GM18909 (cell line): ENCODE results near the gene RILPL1.
"Not testable (repeated sequence)": the region's sequence is repeated elsewhere in the genome, so short reads cannot be mapped to it uniquely, and the experiment has no call there.

Source experiments
- ATAC-seq: cut with Tn5 transposase; IDR thresholded peaks from one replicate; pipeline ENCODE4 v1.9.1; 2021; ENCODE audit warnings: mild to moderate bottlenecking; ENCODE audit not compliant: unreplicated experiment, poor library complexity

Gene RILPL1

DNA sequence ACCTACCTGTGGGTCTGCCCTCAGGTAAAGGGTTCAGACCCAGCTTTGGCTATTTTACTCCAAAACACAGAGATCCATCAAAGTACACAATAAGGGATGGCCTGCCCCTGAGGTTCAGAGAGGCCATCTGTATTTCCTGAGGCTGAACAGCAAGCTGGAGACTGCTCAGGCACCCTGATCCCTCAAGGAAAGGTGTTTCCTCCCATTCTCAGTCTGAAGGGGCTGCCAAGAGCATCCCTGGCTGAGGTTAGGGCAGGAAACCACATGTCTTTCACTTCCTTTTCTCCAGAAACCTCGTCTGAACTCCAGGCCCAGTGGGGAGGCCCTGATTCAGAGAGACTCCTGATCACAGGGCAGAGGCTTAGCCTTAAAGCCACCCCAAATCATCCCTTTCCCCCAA, 1.5 kb downstream of the RILPL1 start:
- ATAC-seq: no peak

DNA sequence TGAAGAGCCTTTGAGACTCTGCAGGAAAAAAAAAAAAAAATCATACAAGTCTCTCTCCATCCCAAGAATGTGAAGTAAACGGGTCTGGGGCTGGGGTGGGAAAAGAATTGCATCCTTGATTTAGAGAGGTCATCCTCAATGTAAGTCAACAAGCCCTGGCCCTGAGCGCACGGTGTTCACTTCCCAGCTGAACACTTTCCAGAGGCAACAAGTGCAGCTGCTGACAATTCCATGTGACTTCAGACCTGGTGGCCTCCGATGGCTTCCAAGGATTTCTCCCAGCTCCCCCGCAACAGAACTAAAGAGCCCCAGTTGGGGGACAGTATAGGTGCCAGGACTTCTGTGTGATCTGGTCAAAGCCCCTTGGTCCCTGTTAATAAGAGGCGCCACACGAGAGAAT, 2.4 kb downstream of the RILPL1 start:
- no peak for ATAC-seq

DNA sequence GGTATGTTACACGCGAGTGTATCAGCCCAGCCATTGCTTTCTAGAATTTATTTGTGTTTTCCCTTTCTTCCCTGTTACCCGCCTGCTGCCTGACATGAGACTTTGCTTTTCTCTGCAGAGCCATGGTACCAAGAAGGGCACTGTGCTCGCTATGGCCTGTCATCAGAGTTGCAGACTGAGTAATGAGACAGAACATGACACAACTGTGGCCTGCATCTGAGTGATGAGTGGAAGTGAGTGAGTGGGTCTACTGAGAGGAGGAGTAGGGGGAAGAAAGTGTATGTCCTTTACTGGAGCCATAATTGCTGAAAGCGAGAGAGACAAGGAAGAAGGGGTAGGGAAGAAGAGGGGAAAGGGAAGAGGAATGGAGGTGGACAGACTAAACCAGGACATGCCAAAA, 2.9 kb downstream of the RILPL1 start:
- no peak for ATAC-seq

DNA sequence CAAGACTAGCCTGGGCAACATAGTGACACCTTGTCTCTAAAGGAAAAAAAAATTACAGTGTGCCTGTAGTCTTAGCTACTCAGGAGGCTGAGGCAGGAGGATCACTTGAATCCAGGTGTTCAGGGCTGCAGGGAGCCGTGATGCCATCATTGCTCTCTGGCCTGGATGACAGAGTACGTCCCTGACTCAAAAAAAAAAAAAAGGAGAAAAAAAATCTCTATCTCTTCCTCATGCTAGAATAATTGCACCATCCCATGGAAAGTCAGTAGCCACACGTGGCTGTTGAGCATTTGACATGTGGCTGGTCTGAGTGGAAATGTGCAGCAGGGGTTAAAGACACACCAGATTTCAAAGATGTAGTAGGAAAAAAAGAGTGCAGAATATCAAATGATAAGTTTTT, 3.8 kb downstream of the RILPL1 start:
- ATAC-seq: no peak

DNA sequence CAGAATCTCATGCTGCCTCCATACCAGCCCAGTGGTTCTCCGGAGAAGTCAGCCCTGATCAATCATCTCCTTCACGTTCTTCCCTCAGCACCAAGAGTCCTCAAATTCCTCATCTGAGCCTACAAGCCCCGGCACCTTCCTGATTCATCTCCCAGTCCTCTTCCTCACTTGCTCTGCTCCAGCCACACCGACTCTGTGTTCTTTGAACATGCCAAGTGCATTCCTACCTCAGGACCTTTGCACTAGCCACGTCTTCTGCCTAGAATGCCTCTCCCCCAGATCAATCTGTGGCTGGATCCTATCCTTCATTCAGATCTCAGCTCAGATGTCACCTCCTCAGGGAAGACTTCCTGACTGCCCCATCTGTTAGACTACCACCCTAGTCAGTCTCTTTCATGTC, 4.7 kb downstream of the RILPL1 start:
- no peak for ATAC-seq

DNA sequence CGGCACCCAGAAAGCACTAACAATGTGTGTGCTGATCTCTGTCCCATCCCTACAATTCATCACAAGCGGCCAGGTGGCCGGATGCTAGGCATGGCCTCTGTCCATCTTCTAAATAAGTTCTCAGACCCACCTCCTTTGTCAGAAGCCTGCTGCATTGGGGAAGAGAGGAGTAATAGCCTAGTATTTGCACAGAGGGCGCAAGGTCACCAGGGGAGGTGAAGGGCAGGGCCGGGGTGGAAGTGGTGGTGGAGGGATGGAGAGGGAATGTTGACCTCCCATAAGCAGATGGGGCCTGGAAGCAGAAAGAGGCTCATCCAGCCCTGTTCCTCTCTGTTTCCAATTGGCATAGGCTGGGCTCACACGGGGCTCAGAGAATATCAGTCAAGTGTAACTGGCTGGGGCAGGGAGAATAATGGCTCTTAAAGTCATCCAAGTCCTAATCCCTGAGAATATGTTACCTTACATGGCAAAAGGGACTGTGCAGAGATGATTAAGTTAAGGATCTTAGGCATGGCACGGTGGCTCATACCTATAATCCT, 6.9 kb downstream of the RILPL1 start:
- ATAC-seq: no peak

DNA sequence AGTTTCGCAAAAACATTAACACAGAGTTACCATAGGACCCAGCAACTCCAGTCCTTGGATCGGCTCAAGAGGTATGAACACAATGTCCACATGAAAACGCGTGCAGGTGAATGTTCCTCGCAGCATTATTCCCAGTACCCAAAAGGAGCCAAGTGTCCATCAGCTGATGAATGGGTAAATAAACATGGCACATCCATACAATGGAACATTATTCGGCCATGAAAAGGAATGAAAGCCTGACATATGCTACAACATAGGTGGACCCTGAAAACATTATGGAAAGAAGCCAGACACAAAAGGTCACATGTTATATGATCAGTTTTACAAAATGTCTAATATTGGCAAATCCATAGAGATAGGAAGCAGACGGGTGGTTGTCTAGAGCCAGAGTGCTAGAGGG, 9.1 kb downstream of the RILPL1 start:
- ATAC-seq: no peak

DNA sequence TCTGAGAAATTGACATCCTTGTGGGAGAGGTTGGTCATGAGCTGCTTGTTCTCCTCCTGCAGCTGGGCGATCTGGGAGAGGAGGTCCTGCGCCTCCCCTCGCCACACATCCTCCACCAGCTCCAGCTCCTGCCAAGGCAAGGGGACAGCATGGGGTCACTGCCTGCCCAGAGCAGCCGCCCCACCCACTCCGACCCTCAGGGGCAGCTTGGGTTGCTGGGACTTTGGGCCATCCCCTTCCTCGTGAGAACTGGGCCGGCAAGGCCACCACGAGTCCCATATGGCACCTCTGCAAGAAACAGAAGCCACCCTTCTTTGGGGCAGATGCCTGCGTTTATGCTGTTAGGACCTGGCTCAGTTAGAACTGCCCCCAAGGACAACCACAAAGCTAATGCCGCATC, 10.0 kb downstream of the RILPL1 start:
- no peak for ATAC-seq

DNA sequence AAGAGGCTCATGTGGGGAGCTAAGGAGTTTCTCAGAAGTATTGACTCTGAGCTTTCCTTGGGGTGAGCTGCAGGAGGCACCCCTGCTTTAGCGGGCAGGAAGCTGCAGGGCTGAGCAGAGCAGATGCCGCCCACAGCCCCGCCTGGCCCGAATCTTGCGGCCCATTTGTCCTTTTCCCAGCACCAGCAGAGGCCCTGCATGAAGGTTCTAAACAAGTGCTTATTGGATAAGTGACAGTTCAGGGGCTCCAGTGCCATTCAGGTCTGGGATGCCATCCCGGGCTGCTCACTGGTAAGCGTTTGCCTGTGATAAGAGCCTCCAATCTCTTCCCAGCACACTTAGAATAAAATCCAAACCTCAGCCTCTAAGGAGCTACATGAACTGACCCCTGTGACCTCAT, 11.4 kb downstream of the RILPL1 start:
- ATAC-seq: no peak

DNA sequence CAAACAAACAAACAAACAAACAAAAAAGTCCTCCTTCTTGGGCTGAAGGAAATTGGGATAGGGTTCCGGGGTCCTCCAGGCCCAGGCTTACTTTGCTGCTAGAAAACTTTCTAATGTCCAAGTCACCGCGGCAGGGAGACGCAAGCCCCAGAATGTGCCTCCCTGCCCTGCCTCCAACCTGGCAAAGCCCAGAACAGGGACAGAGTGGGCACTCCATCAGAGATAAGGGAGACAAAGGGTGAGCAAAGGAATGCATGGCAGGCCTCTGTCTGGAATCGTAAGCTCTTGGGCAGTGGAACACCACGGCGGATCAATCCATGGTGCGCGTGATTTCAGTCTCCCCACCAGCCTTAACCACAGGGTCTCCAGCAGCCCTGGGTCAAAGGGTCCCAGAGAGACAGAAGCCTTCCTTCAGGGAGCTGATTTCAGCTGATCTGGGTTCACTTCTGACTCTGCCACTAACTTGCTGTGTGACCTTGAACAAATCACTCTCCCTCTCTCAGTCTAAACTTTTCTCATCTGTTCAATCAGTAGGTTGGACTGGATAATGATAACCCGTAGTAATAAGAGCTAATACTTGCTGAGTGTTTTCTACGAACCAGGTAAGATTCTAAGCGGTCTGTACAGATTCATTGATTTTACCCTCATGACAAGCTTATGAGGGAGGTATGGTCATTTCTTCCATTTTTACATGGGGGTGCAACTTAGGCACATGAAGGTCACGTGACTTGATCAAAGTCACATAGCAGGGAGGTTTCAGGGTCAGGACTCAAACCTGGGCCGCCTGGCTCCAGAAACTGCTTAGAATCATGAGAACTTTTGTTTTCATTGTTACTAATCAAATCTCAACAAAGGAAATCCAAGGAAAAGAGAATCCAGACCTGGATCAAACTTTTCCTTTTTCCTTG, 12.7 kb downstream of the RILPL1 start:
- no peak for ATAC-seq

DNA sequence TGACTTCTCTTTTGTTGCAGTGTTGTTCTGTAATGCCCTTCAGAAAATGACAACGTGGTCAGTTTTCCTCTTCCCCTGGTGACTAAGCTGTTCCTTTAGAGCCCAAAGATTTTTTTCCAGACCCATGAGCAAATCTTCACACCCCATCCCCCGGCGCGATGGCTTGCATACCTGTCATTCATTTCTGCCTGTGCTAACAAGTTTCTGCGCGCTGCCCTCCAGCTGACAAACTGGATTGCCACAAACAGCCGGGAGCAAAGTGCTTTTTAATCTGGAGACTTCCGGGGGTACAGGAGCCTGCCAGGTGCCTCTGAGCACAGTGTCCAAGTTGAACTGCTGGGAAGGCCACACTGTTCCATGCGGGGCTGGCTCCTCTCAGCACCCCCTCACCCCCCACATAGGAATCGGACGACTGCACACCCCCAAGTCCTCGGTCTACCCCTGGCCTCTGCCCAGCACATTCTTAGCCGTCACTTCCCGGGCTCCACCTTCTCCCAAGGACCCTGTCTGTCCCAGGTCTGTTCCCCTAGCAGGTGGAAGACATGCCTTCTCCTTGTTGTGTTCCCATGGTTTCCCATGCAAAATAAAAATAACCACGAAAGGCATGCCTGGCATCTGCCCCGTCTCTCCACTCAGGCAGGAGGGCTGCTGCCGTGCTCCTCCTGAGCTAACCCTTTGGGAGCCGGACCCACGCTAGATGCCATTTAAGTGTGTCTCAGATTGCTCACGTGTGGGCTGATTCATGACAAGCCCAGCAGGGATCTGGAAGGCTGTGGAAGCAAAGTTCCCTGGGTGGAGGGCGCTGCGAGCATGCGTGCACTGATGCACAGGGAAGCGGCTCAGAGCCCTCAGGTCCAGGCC, 14.1 kb downstream of the RILPL1 start:
- no peak for ATAC-seq

DNA sequence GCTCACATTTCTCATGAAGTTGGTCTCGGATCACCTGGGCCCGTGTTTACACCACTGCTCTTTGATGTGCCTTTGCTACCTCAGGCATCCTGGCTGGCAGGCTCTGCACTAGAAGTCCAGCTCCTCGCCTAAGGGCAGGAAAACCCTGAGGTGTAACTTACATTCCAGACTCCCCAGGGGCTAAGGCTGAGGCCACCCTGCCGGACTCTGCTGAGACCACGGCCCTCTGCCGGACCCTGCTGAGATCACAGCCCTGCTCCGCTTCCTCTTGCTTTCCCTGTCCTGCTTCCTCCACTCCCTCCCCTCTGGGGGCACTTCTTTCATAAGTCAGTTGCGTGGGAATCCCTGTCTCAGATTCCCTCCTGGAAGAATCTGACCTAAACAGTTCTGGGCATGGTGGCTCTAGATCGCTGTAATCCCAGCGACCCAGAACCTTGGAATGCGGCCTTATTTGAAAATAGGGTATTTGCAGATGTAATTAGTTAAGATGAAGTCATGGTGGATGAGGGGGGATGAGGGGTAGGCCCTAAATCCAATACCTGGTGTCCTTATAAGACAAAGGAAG, 17.2 kb downstream of the RILPL1 start:
- no peak for ATAC-seq

DNA sequence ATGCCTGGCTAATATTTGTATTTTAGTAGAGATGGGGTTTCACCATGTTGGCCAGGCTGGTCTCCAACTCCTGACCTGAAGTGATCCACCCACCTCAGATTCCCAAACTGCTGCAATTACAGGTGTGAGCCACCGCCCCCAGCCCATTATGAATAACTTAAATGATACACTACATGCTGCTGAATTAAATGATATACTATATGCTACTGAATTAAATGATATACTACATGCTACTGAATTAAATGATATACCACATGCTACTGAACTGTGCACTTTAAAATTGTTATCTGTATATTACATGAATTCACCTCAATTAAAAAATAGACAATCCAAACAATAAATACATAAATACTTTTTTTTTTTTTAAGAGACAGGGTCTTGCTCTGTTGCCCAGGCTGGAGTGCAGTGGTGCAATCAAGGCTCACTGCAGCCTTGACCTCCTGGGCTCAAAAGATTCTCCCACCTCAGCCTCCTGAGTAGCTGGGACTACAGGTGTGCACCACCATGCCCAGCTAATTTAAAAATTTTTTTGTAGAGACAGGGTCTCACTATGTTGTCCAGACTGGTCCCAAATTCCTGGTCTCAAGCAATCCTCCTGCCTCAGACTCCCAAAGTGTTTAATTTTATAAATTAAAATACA, 18.8 kb downstream of the RILPL1 start:
- ATAC-seq: not testable (repeated sequence)

DNA sequence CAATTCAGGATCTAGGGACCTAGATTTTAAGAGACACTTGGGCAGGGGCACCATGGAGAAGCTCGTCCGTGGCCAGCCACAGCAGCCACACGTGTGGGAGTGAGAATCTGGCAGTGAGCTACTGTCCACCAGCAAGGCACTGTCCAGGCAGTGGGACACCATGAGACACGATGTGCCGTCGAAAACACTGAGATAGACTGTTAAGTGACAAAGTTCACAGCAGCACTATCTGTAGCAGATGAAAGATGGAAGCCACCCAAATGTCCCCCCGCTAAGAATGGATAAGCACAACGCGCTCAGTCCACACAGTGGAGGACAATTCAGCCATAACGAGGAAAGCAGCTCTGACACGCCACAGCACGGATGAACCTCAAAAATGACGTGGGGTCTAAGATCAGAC, 19.7 kb downstream of the RILPL1 start:
- no peak for ATAC-seq

DNA sequence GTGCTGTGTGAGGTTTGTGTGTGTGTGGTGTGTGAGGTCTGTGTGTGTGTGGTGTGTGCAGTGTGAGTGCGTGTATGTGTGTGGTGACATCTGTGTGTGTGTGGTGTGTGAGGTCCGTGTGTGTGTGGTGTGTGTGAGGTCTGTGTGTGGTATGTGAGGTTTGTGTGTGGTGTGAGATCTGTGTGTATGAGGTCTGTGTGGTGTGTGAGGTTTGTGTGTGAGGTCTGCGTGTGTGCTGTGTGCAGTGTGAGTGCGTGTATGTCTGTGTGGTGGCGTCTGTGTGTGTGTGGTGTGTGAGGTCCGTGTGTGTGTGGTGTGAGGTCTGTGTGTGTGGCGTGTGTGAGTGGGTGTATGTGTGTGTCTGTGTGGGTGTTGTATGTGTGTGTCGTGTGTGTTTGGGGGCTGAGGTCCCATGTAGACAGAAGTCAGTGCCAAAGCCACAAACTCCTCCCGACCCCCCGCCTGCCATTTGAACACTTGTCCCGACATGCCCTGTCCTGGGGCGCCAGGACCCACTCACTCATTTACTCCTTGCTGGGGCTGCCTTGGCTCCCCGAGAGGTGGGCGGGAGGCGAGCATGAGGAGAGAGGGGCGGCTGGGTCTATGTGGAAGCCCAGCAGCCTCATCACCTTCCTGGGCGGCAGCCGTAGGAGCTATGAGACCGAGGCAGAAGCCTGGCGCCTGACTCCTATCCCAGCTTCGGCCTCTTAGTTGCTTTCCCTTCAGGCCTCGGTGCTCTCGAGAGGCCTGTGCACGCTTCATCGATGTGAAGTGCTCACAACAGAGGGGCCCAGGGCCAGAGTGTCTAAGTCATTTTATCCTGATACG, 20.5 kb downstream of the RILPL1 start:
- no peak for ATAC-seq

DNA sequence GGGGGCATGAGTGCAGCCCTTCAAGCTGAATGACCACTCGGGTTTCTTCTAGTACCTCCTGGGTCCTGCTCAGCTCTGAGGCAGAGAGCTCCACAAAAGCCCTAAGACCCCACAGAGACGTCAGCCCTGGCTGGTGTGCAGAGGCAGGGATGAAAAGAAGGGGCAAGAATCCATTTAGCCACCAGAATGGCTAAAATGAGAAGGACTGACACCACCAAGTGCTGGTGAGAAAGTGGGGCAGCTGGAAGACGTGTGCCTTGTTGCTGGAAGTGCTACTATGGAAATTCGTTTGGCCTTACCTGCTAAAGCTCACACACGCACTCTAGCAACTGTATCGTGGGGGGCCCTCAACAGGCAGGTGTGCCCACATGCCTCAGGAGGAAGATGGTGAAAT, 26.7 kb downstream of the RILPL1 start:
- no peak for ATAC-seq

DNA sequence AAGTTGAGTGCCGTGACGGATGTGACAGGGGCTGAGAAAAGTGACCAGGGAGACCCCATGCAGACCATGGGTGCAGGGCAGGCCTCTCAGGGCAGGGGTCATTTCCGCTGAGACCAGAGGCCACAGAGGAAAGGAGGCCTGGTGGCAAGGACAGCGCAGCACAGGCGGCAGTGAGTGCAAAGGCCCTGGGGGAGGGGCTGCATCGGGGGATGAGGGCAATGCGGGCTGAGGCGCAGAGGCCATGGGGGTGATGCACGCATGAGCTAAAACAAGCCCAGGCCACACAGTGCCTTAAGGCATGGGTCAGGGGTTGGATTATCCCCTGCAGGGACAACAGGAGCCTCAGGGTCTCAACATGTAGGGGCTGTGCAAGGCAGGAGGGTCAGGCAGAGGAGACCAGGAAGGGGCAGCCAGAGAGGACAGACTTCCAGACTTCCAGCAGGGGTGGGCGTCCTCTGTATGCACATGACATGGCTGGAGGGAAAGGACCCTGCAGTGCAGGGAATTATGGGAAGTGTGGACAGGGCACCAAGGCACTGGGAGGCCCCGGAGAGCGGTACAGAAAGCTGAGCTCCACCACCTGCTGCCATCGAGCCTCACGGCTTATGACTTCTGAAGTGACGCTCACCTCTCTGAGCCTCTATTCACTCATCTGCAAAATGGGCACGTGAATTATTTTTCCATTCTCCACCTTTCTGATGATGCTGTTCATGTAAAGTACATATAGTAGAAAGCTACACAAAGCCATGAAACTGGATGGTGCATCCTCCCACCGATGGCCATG, 27.3 kb downstream of the RILPL1 start:
- ATAC-seq: no peak

DNA sequence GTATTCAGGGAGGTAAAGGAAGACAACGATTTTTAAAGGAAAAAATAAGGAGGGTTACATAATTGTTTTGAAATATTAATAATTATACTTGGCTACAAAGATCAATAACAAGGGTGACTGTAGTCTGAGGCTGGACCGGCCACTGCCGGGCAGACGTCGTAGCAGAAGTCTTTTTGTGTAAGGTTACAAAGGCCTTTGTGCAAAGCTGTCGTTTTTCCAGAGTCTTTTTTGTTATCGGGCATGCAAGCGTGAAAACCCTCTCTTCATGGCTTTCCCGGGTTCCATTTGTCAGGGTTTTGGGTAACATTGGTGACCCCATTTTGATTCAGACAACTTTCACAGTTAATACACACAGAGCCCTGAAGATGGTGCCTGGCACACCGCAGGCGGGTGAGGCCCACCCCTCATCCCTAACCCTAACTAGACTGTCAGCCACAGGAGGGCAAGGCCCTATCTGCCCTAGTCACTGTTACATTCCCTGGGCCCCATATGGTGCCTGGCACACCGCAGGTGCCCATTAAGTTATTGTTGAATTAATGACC, 31.3 kb downstream of the RILPL1 start:
- ATAC-seq: no peak

DNA sequence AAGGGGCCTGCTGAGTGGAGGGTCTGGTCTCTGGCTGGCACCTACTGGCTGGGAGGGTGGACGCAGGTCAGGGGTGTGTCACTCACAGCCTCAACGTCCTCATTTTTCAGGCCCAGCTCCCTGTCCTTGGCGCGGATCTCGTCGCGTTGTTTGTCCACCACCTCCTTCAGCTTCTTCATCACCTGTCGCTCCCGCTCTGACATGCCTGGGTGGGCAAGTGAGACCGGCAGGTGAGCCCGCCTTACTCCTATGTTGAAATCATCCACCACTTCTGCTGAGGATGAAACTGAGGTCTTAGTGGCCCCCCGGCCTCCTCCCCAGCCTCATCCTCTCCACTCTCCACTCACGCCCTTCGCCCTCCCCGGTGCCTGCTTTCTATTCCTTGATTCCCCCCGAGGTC, 34.2 kb downstream of the RILPL1 start:
- ATAC-seq: no peak
